GM18870 (cell line): ENCODE measurements around the gene LRP3.
"Not testable (repeated sequence)": the region's sequence is repeated elsewhere in the genome, so short reads cannot be mapped to it uniquely, and the experiment has no call there.

Experiments used
- ATAC-seq: cut with Tn5 transposase; IDR thresholded peaks from one replicate; pipeline ENCODE4 v1.9.1; 2021; ENCODE audit warnings: moderate library complexity; ENCODE audit not compliant: unreplicated experiment

The LRP3 gene, protein sequence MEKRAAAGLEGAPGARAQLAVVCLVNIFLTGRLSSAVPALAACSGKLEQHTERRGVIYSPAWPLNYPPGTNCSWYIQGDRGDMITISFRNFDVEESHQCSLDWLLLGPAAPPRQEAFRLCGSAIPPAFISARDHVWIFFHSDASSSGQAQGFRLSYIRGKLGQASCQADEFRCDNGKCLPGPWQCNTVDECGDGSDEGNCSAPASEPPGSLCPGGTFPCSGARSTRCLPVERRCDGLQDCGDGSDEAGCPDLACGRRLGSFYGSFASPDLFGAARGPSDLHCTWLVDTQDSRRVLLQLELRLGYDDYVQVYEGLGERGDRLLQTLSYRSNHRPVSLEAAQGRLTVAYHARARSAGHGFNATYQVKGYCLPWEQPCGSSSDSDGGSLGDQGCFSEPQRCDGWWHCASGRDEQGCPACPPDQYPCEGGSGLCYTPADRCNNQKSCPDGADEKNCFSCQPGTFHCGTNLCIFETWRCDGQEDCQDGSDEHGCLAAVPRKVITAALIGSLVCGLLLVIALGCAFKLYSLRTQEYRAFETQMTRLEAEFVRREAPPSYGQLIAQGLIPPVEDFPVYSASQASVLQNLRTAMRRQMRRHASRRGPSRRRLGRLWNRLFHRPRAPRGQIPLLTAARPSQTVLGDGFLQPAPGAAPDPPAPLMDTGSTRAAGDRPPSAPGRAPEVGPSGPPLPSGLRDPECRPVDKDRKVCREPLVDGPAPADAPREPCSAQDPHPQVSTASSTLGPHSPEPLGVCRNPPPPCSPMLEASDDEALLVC

GRCh38 chr19:33193865-33194362 is at the start of gene LRP3:
TSS of gene LRP3 (plus strand) at chr19:33194330. CDS start at chr19:33194786, 456 bp downstream.
- ATAC-seq, result no peak

DNA sequence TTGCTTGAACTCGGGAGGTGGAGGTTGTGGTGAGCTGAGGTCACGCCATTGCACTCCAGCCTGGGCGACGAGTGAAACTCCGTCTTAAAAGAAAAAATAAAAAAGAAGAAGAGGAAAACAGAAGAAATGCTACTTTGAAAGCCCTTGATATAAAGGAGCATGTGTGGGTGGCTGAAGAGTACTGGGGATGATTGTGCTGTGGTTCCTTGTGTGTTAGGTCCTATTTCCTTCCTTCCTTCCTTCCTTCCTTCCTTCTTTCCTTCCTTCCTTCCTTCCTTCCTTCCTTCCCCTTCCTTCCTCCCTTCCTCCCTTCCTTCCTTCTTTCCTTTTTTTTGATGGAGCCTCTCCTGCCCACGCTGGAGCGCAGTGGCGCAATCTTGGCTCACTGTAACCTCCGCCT is 47.9 kb upstream of the LRP3 start:
- no peak for ATAC-seq

DNA sequence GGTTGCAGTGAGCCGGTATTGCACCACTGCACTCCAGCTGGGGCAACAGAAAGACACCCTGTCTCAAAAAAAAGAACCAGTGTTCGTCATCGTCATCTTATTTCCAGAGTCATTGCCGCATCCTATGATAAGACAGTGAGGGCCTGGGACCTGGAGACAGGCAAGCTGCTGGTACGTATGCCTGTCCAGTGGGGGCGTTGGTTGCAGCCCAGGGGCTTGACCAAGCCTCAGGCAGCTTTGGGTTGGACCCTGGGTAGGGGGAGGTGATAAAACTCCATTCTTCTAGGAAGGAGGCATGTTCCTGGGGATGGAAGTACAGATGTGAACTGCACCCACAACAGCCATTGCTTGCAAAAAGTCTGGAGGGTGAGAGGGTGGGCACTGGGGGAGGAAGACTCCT is 46.6 kb upstream of the LRP3 start:
- no peak for ATAC-seq

- ATAC-seq, result no peak
Measured at GRCh38 chr19:33150852-33151518, 43.1 kb upstream of the LRP3 start.

GRCh38 chr19:33152176-33152575 is 42.0 kb upstream of the LRP3 start:
- no peak for ATAC-seq

- not testable (repeated sequence) for ATAC-seq
Measured at GRCh38 chr19:33152625-33153024, 41.5 kb upstream of the LRP3 start.

GRCh38 chr19:33154313-33154712 is 39.8 kb upstream of the LRP3 start:
- ATAC-seq, result not testable (repeated sequence)

- ATAC-seq, result no peak
Measured at GRCh38 chr19:33156334-33156733, 37.8 kb upstream of the LRP3 start.

DNA sequence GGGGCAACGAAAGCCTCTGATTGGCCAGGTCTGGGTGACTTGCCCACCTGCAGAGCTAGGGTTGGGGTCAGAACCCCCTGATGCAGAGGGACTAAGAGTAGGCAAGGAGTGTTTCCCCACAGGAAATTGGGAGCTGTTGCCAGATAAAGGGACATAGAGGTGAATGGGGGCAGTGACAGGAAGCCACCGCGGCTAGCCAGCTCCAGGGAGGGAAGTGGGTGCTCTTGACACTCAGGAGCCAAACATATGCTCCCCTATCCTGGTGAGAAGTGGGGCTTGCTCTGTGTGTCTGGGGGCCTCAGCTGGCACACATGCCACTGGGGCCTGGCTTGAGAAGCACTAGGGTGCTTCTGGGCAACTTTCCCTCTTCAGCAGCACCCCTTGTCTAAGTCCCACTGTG is 36.2 kb upstream of the LRP3 start:
- no peak for ATAC-seq

- no peak for ATAC-seq
Measured at GRCh38 chr19:33158365-33158764, 35.8 kb upstream of the LRP3 start.

DNA sequence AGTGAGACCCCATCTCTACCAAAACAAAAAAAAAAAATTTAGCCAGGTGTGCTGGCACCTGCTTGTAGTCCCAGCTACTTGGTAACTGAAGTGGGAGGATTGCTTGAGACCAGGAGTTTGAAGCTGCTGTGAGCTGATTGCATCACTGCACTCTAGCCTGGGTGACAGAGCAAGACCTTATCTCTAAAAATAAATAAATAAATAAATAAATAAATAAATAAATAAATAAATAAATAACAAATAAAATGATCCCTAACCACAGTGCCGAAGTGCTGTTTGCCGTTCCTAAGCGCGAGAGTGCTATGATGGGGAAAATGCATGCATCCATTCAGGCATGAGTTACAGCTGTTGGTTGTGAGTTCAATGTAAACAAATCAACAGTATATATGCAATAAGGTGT is 35.0 kb upstream of the LRP3 start:
- no peak for ATAC-seq

DNA sequence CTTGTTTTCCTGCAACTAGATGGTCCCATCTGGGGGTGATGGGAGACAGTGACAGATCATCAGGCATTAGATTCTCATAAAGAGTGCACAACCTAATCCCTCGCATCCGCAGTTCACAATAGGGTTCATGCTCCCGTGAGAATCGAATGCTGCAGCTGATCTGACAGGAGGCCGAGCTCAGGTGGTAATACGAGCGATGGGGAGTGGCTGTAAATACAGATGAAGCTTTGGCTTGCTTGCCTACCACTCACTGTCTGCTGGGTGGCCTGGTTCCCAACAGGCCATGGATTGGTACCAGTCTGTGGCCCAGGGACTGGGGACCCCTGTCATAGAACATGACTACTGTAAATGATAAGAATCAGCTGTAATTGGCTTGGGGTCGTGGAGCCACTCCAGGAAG is 34.2 kb upstream of the LRP3 start:
- no peak for ATAC-seq

GRCh38 chr19:33161201-33161600 is 32.9 kb upstream of the LRP3 start:
- no peak for ATAC-seq

- ATAC-seq, result no peak
Measured at GRCh38 chr19:33163481-33163880, 30.6 kb upstream of the LRP3 start.

GRCh38 chr19:33166037-33166436 is 28.1 kb upstream of the LRP3 start:
- ATAC-seq, result not testable (repeated sequence)

- ATAC-seq, result no peak
Measured at GRCh38 chr19:33167438-33167837, 26.7 kb upstream of the LRP3 start.

DNA sequence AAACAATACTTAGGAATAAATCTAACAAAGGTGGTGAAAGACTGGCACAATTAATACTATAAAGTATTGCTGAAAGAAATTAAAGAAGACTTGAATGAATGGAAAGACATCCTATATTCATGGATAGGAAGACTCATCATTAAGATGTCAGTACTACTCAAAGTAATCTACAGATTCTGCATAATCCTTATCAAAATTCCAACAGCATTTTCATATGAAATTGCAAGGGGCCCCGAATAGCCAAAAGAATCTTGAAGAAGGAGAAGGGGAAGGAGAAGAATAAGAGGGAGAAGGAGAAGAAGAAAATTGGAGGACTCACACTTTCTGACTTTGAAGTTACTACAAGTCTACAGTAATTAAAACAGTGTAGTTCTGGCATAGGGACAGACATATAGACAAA is 25.6 kb upstream of the LRP3 start:
- no peak for ATAC-seq

GRCh38 chr19:33171222-33171795 is 22.8 kb upstream of the LRP3 start:
- no peak for ATAC-seq

DNA sequence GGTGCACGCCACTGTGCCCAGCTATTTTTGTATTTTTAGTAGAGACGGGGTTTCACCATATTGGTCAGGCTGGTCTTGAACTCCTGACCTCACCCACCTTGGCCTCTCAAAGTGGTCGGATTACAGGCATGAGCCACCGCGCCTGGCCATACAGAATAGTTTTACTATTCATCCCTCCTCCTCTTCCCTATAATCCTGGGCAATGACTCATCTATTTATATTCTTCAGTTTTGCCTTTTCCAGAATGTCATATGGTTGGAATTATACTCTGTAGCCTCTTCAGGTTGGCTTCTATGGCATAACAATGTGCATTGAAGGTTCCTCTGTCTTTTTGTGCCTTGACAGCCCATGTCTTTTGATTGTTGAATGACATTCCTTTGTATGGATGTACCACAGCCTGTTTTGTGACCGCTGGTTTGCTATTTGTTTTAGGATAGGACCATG is 22.2 kb upstream of the LRP3 start:
- ATAC-seq, result no peak

DNA sequence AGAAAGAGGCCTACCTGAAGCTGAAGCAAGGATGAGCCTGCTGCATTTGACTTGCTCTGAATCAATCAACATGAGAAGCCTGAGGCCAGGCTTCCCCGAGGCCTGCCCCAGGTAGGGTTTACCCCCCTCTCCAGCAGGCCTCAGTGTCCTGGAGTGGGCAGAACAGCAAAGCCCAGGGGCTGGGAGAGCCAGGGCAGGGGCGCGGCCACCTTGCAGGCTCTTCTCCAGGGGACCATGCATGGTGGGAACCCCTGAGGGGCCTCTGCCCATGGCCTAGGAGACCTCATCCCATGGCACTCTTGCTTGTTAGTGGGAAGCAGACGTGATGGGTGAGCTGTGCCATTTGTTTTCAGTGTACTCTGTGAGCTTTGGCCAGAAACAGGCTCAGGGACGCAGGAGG is 19.9 kb upstream of the LRP3 start:
- ATAC-seq, result no peak

GRCh38 chr19:33175156-33175782 is 18.9 kb upstream of the LRP3 start:
- no peak for ATAC-seq
